Central memory CD8-positive, alpha-beta T cell (primary cell): Measurements from ENCODE around the gene PSRC1.
"Not testable (repeated sequence)": the region's sequence is repeated elsewhere in the genome, so short reads cannot be mapped to it uniquely, and the experiment has no call there.

Experiments used
- ATAC-seq: fragments of 150-1000 bp; cut with Tn5 transposase; replicated peaks from 2 replicates; pipeline ENCODE4 v1.10.0; 2022; ENCODE audit warnings: mild to moderate bottlenecking, moderate FRiP score, moderate number of reproducible peaks; ENCODE audit not compliant: poor library complexity, severe bottlenecking; ENCODE audit errors: extremely low read depth
- DNase-seq, 2 donors: peaks; one replicate each; pipeline ENCODE4 v3.0.0; 2021; ENCODE audit warnings: low spot score in 2 of 2
- H3K27ac Mint-ChIP-seq: one replicate; pipeline ENCODE4 v1.8.0; 2022; ENCODE audit warnings: low read depth, mild to moderate bottlenecking, moderate library complexity, mixed read lengths
- H3K27me3 Mint-ChIP-seq: one replicate; pipeline ENCODE4 v1.8.0; 2022; ENCODE audit warnings: mixed read lengths
- H3K36me3 Mint-ChIP-seq: one replicate; pipeline ENCODE4 v1.8.0; 2022; ENCODE audit warnings: mild to moderate bottlenecking, moderate library complexity, mixed read lengths; ENCODE audit not compliant: insufficient read depth
- H3K4me1 Mint-ChIP-seq: one replicate; pipeline ENCODE4 v1.8.0; 2022; ENCODE audit warnings: mixed read lengths
- H3K4me3 Mint-ChIP-seq: one replicate; pipeline ENCODE4 v1.8.0; 2022; ENCODE audit warnings: mild to moderate bottlenecking, moderate library complexity, mixed read lengths
- H3K9me3 Mint-ChIP-seq: one replicate; pipeline ENCODE4 v1.8.0; 2022; ENCODE audit warnings: mixed read lengths

Gene PSRC1

DNA sequence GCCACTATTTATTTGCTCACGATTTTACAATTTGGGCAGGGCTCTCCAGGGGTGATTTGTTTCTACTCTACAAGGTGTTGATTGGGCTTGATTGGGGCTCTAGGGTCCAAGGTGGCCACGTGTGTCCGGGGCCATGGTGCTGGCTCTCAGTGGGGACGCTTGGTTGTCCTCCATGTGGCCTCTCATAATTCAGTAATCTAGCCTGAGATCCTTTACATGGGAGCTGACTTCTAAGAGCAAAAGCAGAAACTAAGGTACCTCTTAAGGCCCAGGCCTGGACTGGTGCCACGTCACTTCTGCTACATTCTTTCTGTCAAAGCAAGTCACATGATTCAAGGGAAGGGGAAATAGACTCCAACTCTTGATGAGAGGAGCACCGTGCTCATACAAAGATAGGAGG, 8.1 kb upstream of the PSRC1 start:
- ATAC-seq, result no peak
- Mint-ChIP-seq H3K36me3 (no peaks in the 10 kb centered on the region), H3K27me3 (peaks cover 53% of the 10 kb centered on the region), H3K4me3 (no peak overlapping the region), H3K9me3 (no peaks in the 10 kb centered on the region), H3K4me1 (no peaks in the 10 kb centered on the region), H3K27ac (no peak overlapping the region)
- no peak for DNase-seq

- no peak for ATAC-seq
- no peaks in the 10 kb centered on the region for H3K9me3 Mint-ChIP-seq
- H3K4me3 Mint-ChIP-seq, result no peak overlapping the region
- H3K4me1 Mint-ChIP-seq, result no peaks in the 10 kb centered on the region
- H3K27ac Mint-ChIP-seq, result no peak overlapping the region
- DNase-seq, result no peak
- peaks cover 44% of the 10 kb centered on the region for H3K27me3 Mint-ChIP-seq
- H3K36me3 Mint-ChIP-seq, result no peaks in the 10 kb centered on the region
Measured at GRCh38 chr1:109290137-109290536, 7.2 kb upstream of the PSRC1 start.

GRCh38 chr1:109286762-109287161, 3.8 kb upstream of the PSRC1 start:
- not testable (repeated sequence) for H3K27ac Mint-ChIP-seq, DNase-seq, ATAC-seq, H3K4me3 Mint-ChIP-seq, H3K9me3 Mint-ChIP-seq, H3K36me3 Mint-ChIP-seq
- H3K27me3 Mint-ChIP-seq, result peaks cover 12% of the 10 kb centered on the region
- peaks cover 18% of the 10 kb centered on the region for H3K4me1 Mint-ChIP-seq

- H3K9me3 Mint-ChIP-seq, result no peaks in the 10 kb centered on the region
- peak overlapping the region; percentile 80 for H3K27ac Mint-ChIP-seq
- DNase-seq (no peak), ATAC-seq (peak; percentile 42)
- H3K4me3 Mint-ChIP-seq, result peak overlapping the region; percentile 91
- peaks cover 6% of the 10 kb centered on the region for H3K36me3 Mint-ChIP-seq
- H3K4me1 Mint-ChIP-seq, result peaks cover 18% of the 10 kb centered on the region
- peaks cover 8% of the 10 kb centered on the region for H3K27me3 Mint-ChIP-seq
Measured at GRCh38 chr1:109283748-109284600, 1.0 kb upstream of the PSRC1 start.

DNA sequence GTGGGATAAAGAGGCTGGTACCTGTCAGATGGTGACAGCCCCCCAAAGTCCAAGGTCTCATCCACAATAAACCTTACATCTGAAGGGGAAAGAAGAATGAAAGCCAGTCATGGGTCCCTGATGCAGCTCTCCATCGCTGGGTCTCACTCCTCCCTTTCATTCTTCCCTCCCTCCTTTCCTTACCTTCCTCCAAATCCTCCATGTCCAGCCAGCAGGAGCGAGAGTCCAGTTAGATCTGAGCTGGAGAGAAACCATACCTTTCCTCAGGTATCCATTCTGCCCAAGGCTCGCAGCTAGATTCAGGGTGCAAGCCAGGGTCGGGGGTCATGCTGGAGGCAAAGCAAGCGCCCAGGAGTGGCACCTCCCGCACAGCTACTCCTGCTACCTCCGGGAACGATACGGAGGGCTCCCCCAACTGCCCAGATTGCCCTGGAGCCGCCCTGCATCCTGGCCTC, 421 bp downstream of the PSRC1 start:
- peaks cover 6% of the 10 kb centered on the region for H3K36me3 Mint-ChIP-seq
- ATAC-seq, result no peak
- H3K27ac Mint-ChIP-seq, result peak overlapping the region; percentile 80
- H3K27me3 Mint-ChIP-seq, result no peaks in the 10 kb centered on the region
- DNase-seq, result no peak
- peak overlapping the region; percentile 91 for H3K4me3 Mint-ChIP-seq
- H3K4me1 Mint-ChIP-seq, result peaks cover 18% of the 10 kb centered on the region
- no peaks in the 10 kb centered on the region for H3K9me3 Mint-ChIP-seq

GRCh38 chr1:109281680-109282496, 1.1 kb downstream of the PSRC1 start:
- Mint-ChIP-seq H3K9me3 (no peaks in the 10 kb centered on the region), H3K4me3 (peak overlapping the region; percentile 91), H3K27ac (no peak overlapping the region), H3K27me3 (no peaks in the 10 kb centered on the region), H3K4me1 (peaks cover 23% of the 10 kb centered on the region), H3K36me3 (peaks cover 6% of the 10 kb centered on the region)
- DNase-seq (no peak), ATAC-seq (no peak)

- peaks cover 6% of the 10 kb centered on the region for H3K36me3 Mint-ChIP-seq
Measured at GRCh38 chr1:109280862-109281261, 2.1 kb downstream of the PSRC1 start.

DNA sequence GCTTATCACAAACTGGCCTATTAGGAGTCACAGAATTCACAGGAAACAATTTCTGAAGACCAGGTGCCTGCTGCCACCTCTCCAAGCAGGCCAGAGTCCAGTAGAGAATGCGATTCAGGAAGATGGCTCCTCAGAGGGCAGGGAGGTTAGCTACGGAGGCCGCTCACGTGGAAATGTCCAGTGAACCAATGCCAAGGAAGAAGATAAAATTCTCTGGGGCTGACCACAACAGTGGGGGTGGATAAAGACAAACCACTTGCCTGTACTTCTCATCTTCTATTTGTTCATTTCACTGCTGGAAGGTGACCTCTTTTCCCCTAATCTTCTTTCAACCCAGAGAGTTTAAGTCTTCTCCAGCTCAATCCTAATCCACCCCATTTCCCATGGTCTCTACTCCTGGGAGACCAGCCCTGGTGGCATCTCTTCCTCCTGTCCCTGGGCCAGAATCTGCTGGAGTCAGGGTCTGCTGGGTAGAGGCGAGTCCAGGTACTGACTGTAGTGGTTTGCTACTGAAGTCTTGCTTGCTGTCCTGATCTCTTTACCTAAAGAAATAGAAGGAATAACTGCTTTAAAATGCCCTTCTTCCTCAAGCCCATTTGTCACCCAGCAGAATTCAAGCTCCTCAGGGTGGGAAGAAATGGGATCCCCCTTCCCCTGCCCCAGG, 3.2 kb downstream of the PSRC1 start:
- H3K27me3 Mint-ChIP-seq, result no peaks in the 10 kb centered on the region
- DNase-seq, result no peak
- no peak for ATAC-seq
- no peak overlapping the region for H3K4me3 Mint-ChIP-seq
- peaks cover 6% of the 10 kb centered on the region for H3K36me3 Mint-ChIP-seq
- no peaks in the 10 kb centered on the region for H3K9me3 Mint-ChIP-seq
- peaks cover 23% of the 10 kb centered on the region for H3K4me1 Mint-ChIP-seq
- no peak overlapping the region for H3K27ac Mint-ChIP-seq

More at GRCh38 chr1:109280862-109281261, 2.1 kb downstream of the PSRC1 start:
- ATAC-seq, result no peak
- DNase-seq, result no peak
- Mint-ChIP-seq H3K4me3 (no peak overlapping the region), H3K9me3 (no peaks in the 10 kb centered on the region), H3K27ac (no peak overlapping the region), H3K27me3 (no peaks in the 10 kb centered on the region), H3K4me1 (peaks cover 23% of the 10 kb centered on the region)

- Mint-ChIP-seq H3K4me1 (peaks cover 11% of the 10 kb centered on the region), H3K27ac (no peak overlapping the region), H3K27me3 (no peaks in the 10 kb centered on the region), H3K4me3 (no peak overlapping the region), H3K9me3 (no peaks in the 10 kb centered on the region), H3K36me3 (peaks cover 1% of the 10 kb centered on the region)
- DNase-seq (peak; percentile 28 to 50), ATAC-seq (no peak)
Measured at GRCh38 chr1:109277434-109278204, 5.3 kb downstream of the PSRC1 start.

- ATAC-seq, result no peak
- no peaks in the 10 kb centered on the region for H3K36me3 Mint-ChIP-seq
- DNase-seq, result no peak
- no peaks in the 10 kb centered on the region for H3K9me3 Mint-ChIP-seq
- peaks cover 5% of the 10 kb centered on the region for H3K4me1 Mint-ChIP-seq
- H3K4me3 Mint-ChIP-seq, result no peak overlapping the region
- no peaks in the 10 kb centered on the region for H3K27me3 Mint-ChIP-seq
- no peak overlapping the region for H3K27ac Mint-ChIP-seq
Measured at GRCh38 chr1:109275706-109276345, 7.1 kb downstream of the PSRC1 start.

DNA sequence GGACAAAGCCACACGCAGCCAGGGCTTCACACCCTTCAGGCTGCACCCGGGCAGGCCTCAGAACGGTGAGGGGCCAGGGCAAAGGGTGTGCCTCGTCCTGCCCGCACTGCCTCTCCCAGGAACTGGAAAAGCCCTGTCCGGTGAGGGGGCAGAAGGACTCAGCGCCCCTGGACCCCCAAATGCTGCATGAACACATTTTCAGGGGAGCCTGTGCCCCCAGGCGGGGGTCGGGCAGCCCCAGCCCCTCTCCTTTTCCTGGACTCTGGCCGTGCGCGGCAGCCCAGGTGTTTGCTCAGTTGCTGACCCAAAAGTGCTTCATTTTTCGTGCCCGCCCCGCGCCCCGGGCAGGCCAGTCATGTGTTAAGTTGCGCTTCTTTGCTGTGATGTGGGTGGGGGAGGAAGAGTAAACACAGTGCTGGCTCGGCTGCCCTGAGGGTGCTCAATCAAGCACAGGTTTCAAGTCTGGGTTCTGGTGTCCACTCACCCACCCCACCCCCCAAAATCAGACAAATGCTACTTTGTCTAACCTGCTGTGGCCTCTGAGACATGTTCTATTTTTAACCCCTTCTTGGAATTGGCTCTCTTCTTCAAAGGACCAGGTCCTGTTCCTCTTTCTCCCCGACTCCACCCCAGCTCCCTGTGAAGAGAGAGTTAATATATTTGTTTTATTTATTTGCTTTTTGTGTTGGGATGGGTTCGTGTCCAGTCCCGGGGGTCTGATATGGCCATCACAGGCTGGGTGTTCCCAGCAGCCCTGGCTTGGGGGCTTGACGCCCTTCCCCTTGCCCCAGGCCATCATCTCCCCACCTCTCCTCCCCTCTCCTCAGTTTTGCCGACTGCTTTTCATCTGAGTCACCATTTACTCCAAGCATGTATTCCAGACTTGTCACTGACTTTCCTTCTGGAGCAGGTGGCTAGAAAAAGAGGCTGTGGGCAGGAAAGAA, 8.1 kb downstream of the PSRC1 start:
- DNase-seq (no peak), ATAC-seq (no peak)
- peaks cover 5% of the 10 kb centered on the region for H3K4me1 Mint-ChIP-seq
- H3K36me3 Mint-ChIP-seq, result no peaks in the 10 kb centered on the region
- H3K4me3 Mint-ChIP-seq, result no peak overlapping the region
- H3K27ac Mint-ChIP-seq, result no peak overlapping the region
- no peaks in the 10 kb centered on the region for H3K27me3 Mint-ChIP-seq
- no peaks in the 10 kb centered on the region for H3K9me3 Mint-ChIP-seq
